ENCODE results near the gene ELL. TPM values are rescaled to one million over a fixed set of nuclear protein-coding genes. Genes with fewer than 3 reads are reported as not detected.

ELL gene
- total and polyA plus RNA-seq, 9 of the 15 experiments (the other 6 are each of a cell fraction or from before 2014, with no cell fraction given): 0.24 to 22.5 (median 4.1) TPM

DNA sequence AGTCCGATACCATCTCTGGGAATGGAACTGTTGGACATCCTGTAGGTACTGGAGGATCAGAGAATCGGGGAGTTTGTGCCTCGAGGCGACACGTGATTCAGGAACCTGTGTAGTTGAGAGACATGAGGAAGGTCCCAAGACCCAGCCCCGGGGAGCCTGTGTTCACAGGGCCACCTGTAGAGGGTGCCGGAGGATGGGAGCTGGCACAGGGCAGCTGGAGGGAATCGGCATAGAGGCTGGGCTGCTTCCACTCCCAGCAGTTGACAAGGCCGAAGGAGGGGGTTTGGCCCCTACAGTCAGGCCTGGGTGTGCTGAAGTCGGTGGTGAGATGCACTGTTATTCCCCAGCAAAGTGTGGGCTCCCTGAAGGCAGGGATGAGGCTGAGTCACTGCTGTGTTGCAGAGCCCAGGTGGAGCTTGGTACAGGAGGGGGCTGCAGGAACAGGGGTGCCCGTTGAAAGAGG lies 81.4 kb downstream of the ELL start (continued):
- TF ChIP-seq, protein P1, sequence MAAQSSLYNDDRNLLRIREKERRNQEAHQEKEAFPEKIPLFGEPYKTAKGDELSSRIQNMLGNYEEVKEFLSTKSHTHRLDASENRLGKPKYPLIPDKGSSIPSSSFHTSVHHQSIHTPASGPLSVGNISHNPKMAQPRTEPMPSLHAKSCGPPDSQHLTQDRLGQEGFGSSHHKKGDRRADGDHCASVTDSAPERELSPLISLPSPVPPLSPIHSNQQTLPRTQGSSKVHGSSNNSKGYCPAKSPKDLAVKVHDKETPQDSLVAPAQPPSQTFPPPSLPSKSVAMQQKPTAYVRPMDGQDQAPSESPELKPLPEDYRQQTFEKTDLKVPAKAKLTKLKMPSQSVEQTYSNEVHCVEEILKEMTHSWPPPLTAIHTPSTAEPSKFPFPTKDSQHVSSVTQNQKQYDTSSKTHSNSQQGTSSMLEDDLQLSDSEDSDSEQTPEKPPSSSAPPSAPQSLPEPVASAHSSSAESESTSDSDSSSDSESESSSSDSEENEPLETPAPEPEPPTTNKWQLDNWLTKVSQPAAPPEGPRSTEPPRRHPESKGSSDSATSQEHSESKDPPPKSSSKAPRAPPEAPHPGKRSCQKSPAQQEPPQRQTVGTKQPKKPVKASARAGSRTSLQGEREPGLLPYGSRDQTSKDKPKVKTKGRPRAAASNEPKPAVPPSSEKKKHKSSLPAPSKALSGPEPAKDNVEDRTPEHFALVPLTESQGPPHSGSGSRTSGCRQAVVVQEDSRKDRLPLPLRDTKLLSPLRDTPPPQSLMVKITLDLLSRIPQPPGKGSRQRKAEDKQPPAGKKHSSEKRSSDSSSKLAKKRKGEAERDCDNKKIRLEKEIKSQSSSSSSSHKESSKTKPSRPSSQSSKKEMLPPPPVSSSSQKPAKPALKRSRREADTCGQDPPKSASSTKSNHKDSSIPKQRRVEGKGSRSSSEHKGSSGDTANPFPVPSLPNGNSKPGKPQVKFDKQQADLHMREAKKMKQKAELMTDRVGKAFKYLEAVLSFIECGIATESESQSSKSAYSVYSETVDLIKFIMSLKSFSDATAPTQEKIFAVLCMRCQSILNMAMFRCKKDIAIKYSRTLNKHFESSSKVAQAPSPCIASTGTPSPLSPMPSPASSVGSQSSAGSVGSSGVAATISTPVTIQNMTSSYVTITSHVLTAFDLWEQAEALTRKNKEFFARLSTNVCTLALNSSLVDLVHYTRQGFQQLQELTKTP (IDR thresholded peaks at IDR 0.05; ENCODE audit: low read depth in 1 of 2, partially characterized antibody in 2 of 2): no peak
- TF ChIP-seq TCF3 (CRISPR knock-in tag; IDR thresholded peaks at IDR 0.05): no peak
- no peak for TF ChIP-seq ZNF282 (CRISPR knock-in tag; IDR thresholded peaks at IDR 0.05)
- TF ChIP-seq ZNF77 (CRISPR knock-in tag; IDR thresholded peaks at IDR 0.05): no peak
- TF ChIP-seq SOX6 (IDR thresholded peaks at IDR 0.05): no peak
- peak; percentile 66; the same call in 1 of the 2 replicates for TF ChIP-seq RAD51 (IDR thresholded peaks at IDR 0.05; ENCODE audit: borderline replicate concordance, low read depth)
- TF ChIP-seq, protein P2, sequence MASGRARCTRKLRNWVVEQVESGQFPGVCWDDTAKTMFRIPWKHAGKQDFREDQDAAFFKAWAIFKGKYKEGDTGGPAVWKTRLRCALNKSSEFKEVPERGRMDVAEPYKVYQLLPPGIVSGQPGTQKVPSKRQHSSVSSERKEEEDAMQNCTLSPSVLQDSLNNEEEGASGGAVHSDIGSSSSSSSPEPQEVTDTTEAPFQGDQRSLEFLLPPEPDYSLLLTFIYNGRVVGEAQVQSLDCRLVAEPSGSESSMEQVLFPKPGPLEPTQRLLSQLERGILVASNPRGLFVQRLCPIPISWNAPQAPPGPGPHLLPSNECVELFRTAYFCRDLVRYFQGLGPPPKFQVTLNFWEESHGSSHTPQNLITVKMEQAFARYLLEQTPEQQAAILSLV (tag; IDR thresholded peaks at IDR 0.05): no peak
- TF ChIP-seq, protein P3, sequence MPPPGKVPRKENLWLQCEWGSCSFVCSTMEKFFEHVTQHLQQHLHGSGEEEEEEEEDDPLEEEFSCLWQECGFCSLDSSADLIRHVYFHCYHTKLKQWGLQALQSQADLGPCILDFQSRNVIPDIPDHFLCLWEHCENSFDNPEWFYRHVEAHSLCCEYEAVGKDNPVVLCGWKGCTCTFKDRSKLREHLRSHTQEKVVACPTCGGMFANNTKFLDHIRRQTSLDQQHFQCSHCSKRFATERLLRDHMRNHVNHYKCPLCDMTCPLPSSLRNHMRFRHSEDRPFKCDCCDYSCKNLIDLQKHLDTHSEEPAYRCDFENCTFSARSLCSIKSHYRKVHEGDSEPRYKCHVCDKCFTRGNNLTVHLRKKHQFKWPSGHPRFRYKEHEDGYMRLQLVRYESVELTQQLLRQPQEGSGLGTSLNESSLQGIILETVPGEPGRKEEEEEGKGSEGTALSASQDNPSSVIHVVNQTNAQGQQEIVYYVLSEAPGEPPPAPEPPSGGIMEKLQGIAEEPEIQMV (tag; conservative IDR thresholded peaks at IDR 0.05; ENCODE audit: low read depth): no peak
- TF ChIP-seq MYNN (IDR thresholded peaks at IDR 0.05): peak; percentile 13; the same call in 1 of the 2 replicates
- no peak for TF ChIP-seq MYNN (CRISPR knock-in tag; IDR thresholded peaks at IDR 0.05)
- TF ChIP-seq, protein P4, sequence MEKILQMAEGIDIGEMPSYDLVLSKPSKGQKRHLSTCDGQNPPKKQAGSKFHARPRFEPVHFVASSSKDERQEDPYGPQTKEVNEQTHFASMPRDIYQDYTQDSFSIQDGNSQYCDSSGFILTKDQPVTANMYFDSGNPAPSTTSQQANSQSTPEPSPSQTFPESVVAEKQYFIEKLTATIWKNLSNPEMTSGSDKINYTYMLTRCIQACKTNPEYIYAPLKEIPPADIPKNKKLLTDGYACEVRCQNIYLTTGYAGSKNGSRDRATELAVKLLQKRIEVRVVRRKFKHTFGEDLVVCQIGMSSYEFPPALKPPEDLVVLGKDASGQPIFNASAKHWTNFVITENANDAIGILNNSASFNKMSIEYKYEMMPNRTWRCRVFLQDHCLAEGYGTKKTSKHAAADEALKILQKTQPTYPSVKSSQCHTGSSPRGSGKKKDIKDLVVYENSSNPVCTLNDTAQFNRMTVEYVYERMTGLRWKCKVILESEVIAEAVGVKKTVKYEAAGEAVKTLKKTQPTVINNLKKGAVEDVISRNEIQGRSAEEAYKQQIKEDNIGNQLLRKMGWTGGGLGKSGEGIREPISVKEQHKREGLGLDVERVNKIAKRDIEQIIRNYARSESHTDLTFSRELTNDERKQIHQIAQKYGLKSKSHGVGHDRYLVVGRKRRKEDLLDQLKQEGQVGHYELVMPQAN (IDR thresholded peaks at IDR 0.05; ENCODE audit: borderline replicate concordance): no peak
- TF ChIP-seq CBX5 (IDR thresholded peaks at IDR 0.05; ENCODE audit: borderline replicate concordance, low read depth): no peak
- no peak for TF ChIP-seq BRD9 (IDR thresholded peaks at IDR 0.05; ENCODE audit: low read depth, partially characterized antibody)
- no peak for TF ChIP-seq U2AF2 (optimal IDR thresholded peaks at IDR 0.05; ENCODE audit: low read depth, low read length)
